Lung (tissue), 12 donors: ENCODE measurements around the gene CAMKK2. TPM values are rescaled to one million over a fixed set of nuclear protein-coding genes. Genes with fewer than 3 reads are reported as not detected.

Experiments
- ATAC-seq: fragments of 200-7000 bp; cut with Tn5 transposase; one replicate; pipeline ENCODE4 v1.9.1; 2020; ENCODE audit warnings: moderate number of reproducible peaks; ENCODE audit not compliant: insufficient read depth, low FRiP score
- DNase-seq, 3 donors: peaks; one replicate each; pipeline ENCODE4 v3.0.0-alpha.2; 2013 to 2017
- H3K27ac ChIP-seq, 2 donors: one replicate each; pipeline ENCODE4 v1.5.1; 2013; ENCODE audit warnings: mild to moderate bottlenecking in 2 of 2, moderate library complexity in 2 of 2, control low read depth in 1 of 2, inconsistent platforms in 1 of 2, low read depth in 1 of 2, low read length in 1 of 2
- H3K27me3 ChIP-seq, 3 donors: one replicate each; pipeline ENCODE4 v1.5.1; 2013; ENCODE audit warnings: low read length in 2 of 3; ENCODE audit not compliant: control insufficient read depth in 3 of 3, insufficient read depth in 3 of 3
- H3K36me3 ChIP-seq, 4 donors: one replicate each; pipeline ENCODE4 v1.5.1; 2013; ENCODE audit warnings: low read length in 4 of 4, mild to moderate bottlenecking in 1 of 4, moderate library complexity in 1 of 4; ENCODE audit not compliant: control insufficient read depth in 4 of 4, insufficient read depth in 4 of 4
- H3K4me1 ChIP-seq, 5 donors: one replicate each; pipeline ENCODE4 v1.5.1; 2013; ENCODE audit warnings: low read length in 5 of 5, mild to moderate bottlenecking in 2 of 5, moderate library complexity in 1 of 5; ENCODE audit not compliant: control insufficient read depth in 5 of 5, insufficient read depth in 5 of 5
- H3K4me3 ChIP-seq: one replicate; pipeline ENCODE4 v1.5.1; 2013; ENCODE audit warnings: mild to moderate bottlenecking, control low read depth, moderate library complexity
- H3K9ac ChIP-seq, 2 donors: one replicate each; pipeline ENCODE4 v1.5.1; 2013; ENCODE audit warnings: low read length in 2 of 2, control low read depth in 1 of 2; ENCODE audit not compliant: insufficient read depth in 1 of 2
- H3K9me3 ChIP-seq, 4 donors: one replicate each; pipeline ENCODE4 v1.5.1; 2013; ENCODE audit warnings: low read length in 3 of 4, mild to moderate bottlenecking in 1 of 4, moderate library complexity in 1 of 4; ENCODE audit not compliant: control insufficient read depth in 4 of 4, insufficient read depth in 3 of 4
- whole genome bisulfite sequencing, 2 donors: extraction: QIAGEN DNeasy Blood & Tissue Kit; methylation state at CpG; one replicate each; pipeline ENCODE4 v1.1.7; 2013; 5-methylcytosine and 5-hydroxymethylcytosine counted together
- polyA plus RNA-seq, 2 donors: library from polyadenylated mRNA; stranded (reverse); fragments of 200-250 nt; gene quantifications; one replicate each; pipeline ENCODE4 v1.2.1, GENCODE V29; 2013
- total RNA-seq, 2 donors: library from RNA; depleted of rRNA in 1 of 2; stranded (reverse); fragments of >200 nt in 1 of 2; gene quantifications; one replicate each; pipeline ENCODE4 v1.2.1, GENCODE V29; 2014 to 2021
- TF ChIP-seq, protein P1 (sequence below): IDR thresholded peaks from 2 replicates; pipeline ENCODE4 v1.5.1; 2012; ENCODE audit warnings: mild to moderate bottlenecking; ENCODE audit errors: control extremely low read depth, extremely low read depth
- donor health status: control.
- donor health status: control.
- donor health status: Bipolar disorder and iron deficiency.
- donor health status: healthy.
- donor health status: DM: yes; HTN: yes; CAD: no.

CAMKK2 gene
- total and polyA plus RNA-seq, 4 donors = 12.0 to 46.3 (median 36.0) TPM

DNA sequence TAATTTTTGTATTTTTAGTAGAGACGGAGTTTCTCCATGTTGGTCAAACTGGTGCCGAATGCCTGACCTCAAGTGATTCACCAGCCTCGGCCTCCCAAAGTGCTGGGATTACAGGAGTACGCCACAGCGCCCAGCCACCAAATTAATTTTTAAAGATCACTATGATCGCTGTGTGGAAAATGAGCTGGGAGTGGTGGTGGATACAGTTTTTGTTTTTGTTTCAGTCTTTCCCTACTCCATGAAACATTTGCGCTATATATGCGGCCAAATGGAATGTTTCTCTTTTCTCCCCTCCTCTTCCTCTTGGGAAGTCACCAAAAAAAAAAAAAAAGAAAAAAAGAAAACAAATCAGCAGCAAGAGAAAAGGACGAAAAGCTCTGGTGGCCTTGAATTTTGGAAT lies 107.4 kb downstream of the CAMKK2 start:
- Histone ChIP-seq H3K4me3 (no peak overlapping the region), H3K9me3 (peaks cover 0 to 3% (median 0%) of the 10 kb centered on the region in 4 donors), H3K9ac (no peak overlapping the region), H3K27me3 (no peaks in the 10 kb centered on the region), H3K36me3 (peaks cover 0 to 10% (median 0%) of the 10 kb centered on the region in 4 donors), H3K4me1 (peaks cover 0 to 2% (median 0%) of the 10 kb centered on the region in 5 donors), H3K27ac (no peak overlapping the region)
- 92 to 95% methylated on average over 9 of the region's 9 CpGs for WGBS, 2 donors
- no peak for ATAC-seq
- TF ChIP-seq, protein P1, sequence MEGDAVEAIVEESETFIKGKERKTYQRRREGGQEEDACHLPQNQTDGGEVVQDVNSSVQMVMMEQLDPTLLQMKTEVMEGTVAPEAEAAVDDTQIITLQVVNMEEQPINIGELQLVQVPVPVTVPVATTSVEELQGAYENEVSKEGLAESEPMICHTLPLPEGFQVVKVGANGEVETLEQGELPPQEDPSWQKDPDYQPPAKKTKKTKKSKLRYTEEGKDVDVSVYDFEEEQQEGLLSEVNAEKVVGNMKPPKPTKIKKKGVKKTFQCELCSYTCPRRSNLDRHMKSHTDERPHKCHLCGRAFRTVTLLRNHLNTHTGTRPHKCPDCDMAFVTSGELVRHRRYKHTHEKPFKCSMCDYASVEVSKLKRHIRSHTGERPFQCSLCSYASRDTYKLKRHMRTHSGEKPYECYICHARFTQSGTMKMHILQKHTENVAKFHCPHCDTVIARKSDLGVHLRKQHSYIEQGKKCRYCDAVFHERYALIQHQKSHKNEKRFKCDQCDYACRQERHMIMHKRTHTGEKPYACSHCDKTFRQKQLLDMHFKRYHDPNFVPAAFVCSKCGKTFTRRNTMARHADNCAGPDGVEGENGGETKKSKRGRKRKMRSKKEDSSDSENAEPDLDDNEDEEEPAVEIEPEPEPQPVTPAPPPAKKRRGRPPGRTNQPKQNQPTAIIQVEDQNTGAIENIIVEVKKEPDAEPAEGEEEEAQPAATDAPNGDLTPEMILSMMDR = no peak
- DNase-seq = no peak

DNA sequence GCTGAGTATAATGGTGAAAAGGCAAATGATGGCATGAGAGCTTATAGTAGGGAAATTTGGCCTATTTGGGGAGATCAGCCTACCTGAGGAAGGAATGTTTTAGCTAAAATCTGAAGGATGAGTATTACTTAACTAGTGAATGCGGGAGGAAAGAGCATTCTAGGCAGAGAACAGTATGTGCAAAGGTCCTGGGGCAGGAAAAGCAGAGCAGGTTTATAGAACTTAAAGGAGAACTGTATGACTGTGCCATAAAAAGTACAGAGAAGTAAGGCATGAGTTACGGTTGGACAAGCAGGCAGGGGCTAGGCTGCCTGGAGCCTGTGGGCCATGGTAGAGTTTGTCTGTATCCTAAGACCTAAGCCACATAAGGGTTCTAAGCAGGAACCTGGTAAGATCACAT lies 108.3 kb downstream of the CAMKK2 start:
- WGBS, 2 donors = 95 to 96% methylated on average over 2 of the region's 2 CpGs

More for the DNA sequence above, 108.3 kb downstream of the CAMKK2 start:
- TF ChIP-seq, protein P1 = no peak
- peaks cover 0 to 3% (median 0%) of the 10 kb centered on the region in 4 donors for H3K9me3 ChIP-seq
- peaks cover 0 to 2% (median 0%) of the 10 kb centered on the region in 5 donors for H3K4me1 ChIP-seq
- no peak overlapping the region for H3K4me3 ChIP-seq
- DNase-seq (no peak), ATAC-seq (no peak)
- H3K9ac ChIP-seq = no peak overlapping the region
- no peaks in the 10 kb centered on the region for H3K27me3 ChIP-seq
- H3K36me3 ChIP-seq = peaks cover 0 to 10% (median 0%) of the 10 kb centered on the region in 4 donors
- no peak overlapping the region for H3K27ac ChIP-seq

Other genes with a start within 250 kb of the CAMKK2 start
- 10 to 100 TPM in 1 of 2 donors, 1 to 10 TPM in 1; 5.3 to 17.1 TPM for gene P2RX7, start 163.8 kb downstream of the CAMKK2 start, total RNA-seq
- gene P2RX7, start 163.8 kb downstream of the CAMKK2 start, polyA plus RNA-seq = 10 to 100 TPM in 1 of 2 donors, 1 to 10 TPM in 1; 5.3 to 11.4 TPM
- gene P2RX4, start 86.6 kb downstream of the CAMKK2 start, total RNA-seq = 10 to 100 TPM; 38.7 to 60.4 TPM
- 10 to 100 TPM; 29.5 to 54.1 TPM for gene P2RX4, start 86.6 kb downstream of the CAMKK2 start, polyA plus RNA-seq
- gene ANAPC5, start 55.7 kb upstream of the CAMKK2 start, total RNA-seq = 100 to 1,000 TPM in 1 of 2 donors, 10 to 100 TPM in 1; 95.5 to 164 TPM
- gene ANAPC5, start 55.7 kb upstream of the CAMKK2 start, polyA plus RNA-seq = 10 to 100 TPM; 80.9 to 83.1 TPM
- 10 to 100 TPM; 41.4 to 49.2 TPM for gene RNF34, start 103.4 kb upstream of the CAMKK2 start, total RNA-seq
- 10 to 100 TPM; 13.9 to 22.2 TPM for gene RNF34, start 103.4 kb upstream of the CAMKK2 start, polyA plus RNA-seq